HepG2 (cell line): ENCODE data around the gene IPO13. TPM values are rescaled to one million over a fixed set of nuclear protein-coding genes. Genes with fewer than 3 reads are reported as not detected.
A peak's percentile ranks its signal among the peaks of the same experiment; 100 is the strongest.

Experiments used
- ATM ChIP-seq: fragments of 450-650 bp; IDR thresholded peaks from 2 replicates; pipeline ENCODE4 v1.7.1; 2017; ENCODE audit warnings: mild to moderate bottlenecking, borderline replicate concordance
- BHLHE40 ChIP-seq: IDR thresholded peaks from 2 replicates; pipeline ENCODE4 v1.6.1; 2011; ENCODE audit warnings: low read length, improper control_type of control experiment
- CBFB ChIP-seq: sonication (generic); formaldehyde crosslinking; IDR thresholded peaks from 2 replicates; pipeline ENCODE4 v1.4.0; 2020; ENCODE audit warnings: missing genetic modification reagents
- IRX3 ChIP-seq: sonication (generic); formaldehyde crosslinking; IDR thresholded peaks from 2 replicates; pipeline ENCODE4 v1.8.1; 2023; ENCODE audit warnings: mild to moderate bottlenecking, low read depth, missing genetic modification reagents, borderline replicate concordance
- JARID2 ChIP-seq: sonication (generic); formaldehyde crosslinking; IDR thresholded peaks from 2 replicates; pipeline ENCODE4 v1.8.1; 2023; ENCODE audit warnings: missing genetic modification reagents, inconsistent platforms; ENCODE audit not compliant: insufficient replicate concordance
- PRPF4 ChIP-seq: fragments of 200-400 bp; formaldehyde crosslinking; IDR thresholded peaks from 2 replicates; pipeline ENCODE4 v1.6.1; 2016; ENCODE audit warnings: low read length, low read depth; ENCODE audit not compliant: poor library complexity, severe bottlenecking
- SIX1 ChIP-seq: sonication (generic); formaldehyde crosslinking; IDR thresholded peaks from 2 replicates; pipeline ENCODE4 v1.4.0; 2020; ENCODE audit warnings: missing genetic modification reagents, borderline replicate concordance
- SOX13 ChIP-seq, 3 experiments: fragments of 450-650 bp in 1 of 3; sonication (generic) in 1 of 3; formaldehyde crosslinking in 1 of 3; IDR thresholded peaks in 2 of 3; conservative IDR thresholded peaks in 1 of 3; 2 replicates each; pipeline versions ENCODE4 v1.5.0 to v1.6.1; 2016 to 2020; ENCODE audit warnings: antibody characterized with exemption in 1 of 3, mild to moderate bottlenecking in 1 of 3, missing compliant biosample characterization in 1 of 3, missing genetic modification reagents in 1 of 3, moderate library complexity in 1 of 3
- TBX3 ChIP-seq: fragments of 450-650 bp; IDR thresholded peaks from 2 replicates; pipeline ENCODE4 v1.6.1; 2017; ENCODE audit warnings: antibody characterized with exemption, mild to moderate bottlenecking, inconsistent platforms, borderline replicate concordance
- TEAD2 ChIP-seq: sonication (generic); formaldehyde crosslinking; IDR thresholded peaks from 2 replicates; pipeline ENCODE4 v1.9.0; 2021; ENCODE audit warnings: missing genetic modification reagents
- ZFP91 ChIP-seq: sonication (generic); formaldehyde crosslinking; IDR thresholded peaks from 2 replicates; pipeline ENCODE4 v1.9.0; 2022; ENCODE audit warnings: missing genetic modification reagents, mild to moderate bottlenecking, borderline replicate concordance
- ZNF230 ChIP-seq: sonication (generic); formaldehyde crosslinking; IDR thresholded peaks from 2 replicates; pipeline ENCODE4 v1.4.0; 2020; ENCODE audit warnings: mild to moderate bottlenecking, missing genetic modification reagents
- ZNF383 ChIP-seq: sonication (generic); formaldehyde crosslinking; IDR thresholded peaks from 2 replicates; pipeline ENCODE4 v1.4.0; 2020; ENCODE audit warnings: missing genetic modification reagents, mild to moderate bottlenecking, borderline replicate concordance
- ZNF746 ChIP-seq: sonication (generic); formaldehyde crosslinking; IDR thresholded peaks from 2 replicates; pipeline ENCODE4 v1.8.0; 2022; ENCODE audit warnings: mild to moderate bottlenecking, missing genetic modification reagents
- polyA plus RNA-seq, 8 experiments: library from polyadenylated mRNA; depleted of rRNA in 3 of 8; stranded (reverse) in 7 of 8; unstranded in 1 of 8; fragments of >200 nt; fragmentation: Illumina TruSeq in 4 of 8; extraction: Trizol in 4 of 8; gene quantifications; 2 replicates each; pipeline versions ENCODE4 v1.2.1 to v1.2.3, GENCODE V29; 2011 to 2016; ENCODE audit warnings: low read depth in 4 of 8, missing spikeins in 1 of 8, mixed read lengths in 1 of 8; ENCODE audit not compliant: insufficient read depth in 1 of 8
- total RNA-seq, 5 experiments: library from RNA; depleted of rRNA; stranded (reverse); fragments of >200 nt; fragmentation: Illumina TruSeq; extraction: Trizol; gene quantifications; 2 replicates each; pipeline ENCODE4 v1.2.3, GENCODE V29; 2016; ENCODE audit warnings: low read depth in 1 of 5
- TF ChIP-seq, protein P1 (sequence below): sonication (generic); formaldehyde crosslinking; IDR thresholded peaks from 2 replicates; pipeline ENCODE4 v1.4.0; 2020; ENCODE audit warnings: missing genetic modification reagents, mild to moderate bottlenecking, borderline replicate concordance
- TF ChIP-seq, protein P2 (sequence below): sonication (generic); formaldehyde crosslinking; IDR thresholded peaks from 2 replicates; pipeline ENCODE4 v1.8.1; 2023; ENCODE audit warnings: missing genetic modification reagents, mild to moderate bottlenecking, borderline replicate concordance
- TF ChIP-seq, protein P3 (sequence below): sonication (generic); formaldehyde crosslinking; IDR thresholded peaks from 2 replicates; pipeline ENCODE4 v1.4.0; 2020; ENCODE audit warnings: missing genetic modification reagents, mild to moderate bottlenecking, borderline replicate concordance

IPO13 gene
- total and polyA plus RNA-seq, 2 of the 13 experiments (the other 11 are each of a cell fraction or from before 2014, with no cell fraction given): 12.9 to 15.6 TPM

GRCh38 chr1:43946236-43947060 lies at the start of gene IPO13 (continued):
- TF ChIP-seq PRPF4 (no peak), ZNF230 (CRISPR knock-in tag) (peak; percentile 92), ATM (no peak), SOX13 (IDR thresholded peaks at IDR 0.05) (no peak), SOX13 (CRISPR knock-in tag; conservative IDR thresholded peaks at IDR 0.05 in 1 of 2, IDR thresholded peaks at IDR 0.05 in 1 of 2) (peak in 1 of 2 experiments; percentile 54; a peak in 2 of 4 replicates), TBX3 (peak; percentile 70; the same call in 1 of the 2 replicates), ZFP91 (peak; percentile 96), TEAD2 (CRISPR knock-in tag) (no peak), JARID2 (CRISPR knock-in tag) (peak; percentile 52), ZNF746 (CRISPR knock-in tag) (no peak; the same call in none of the 2 replicates), BHLHE40 (no peak; the same call in 1 of the 2 replicates), ZNF383 (CRISPR knock-in tag) (no peak; the same call in 1 of the 2 replicates), SIX1 (CRISPR knock-in tag) (peak; percentile 30; the same call in 1 of the 2 replicates), CBFB (CRISPR knock-in tag) (peak; percentile 89), IRX3 (no peak)
- TF ChIP-seq, protein P1, sequence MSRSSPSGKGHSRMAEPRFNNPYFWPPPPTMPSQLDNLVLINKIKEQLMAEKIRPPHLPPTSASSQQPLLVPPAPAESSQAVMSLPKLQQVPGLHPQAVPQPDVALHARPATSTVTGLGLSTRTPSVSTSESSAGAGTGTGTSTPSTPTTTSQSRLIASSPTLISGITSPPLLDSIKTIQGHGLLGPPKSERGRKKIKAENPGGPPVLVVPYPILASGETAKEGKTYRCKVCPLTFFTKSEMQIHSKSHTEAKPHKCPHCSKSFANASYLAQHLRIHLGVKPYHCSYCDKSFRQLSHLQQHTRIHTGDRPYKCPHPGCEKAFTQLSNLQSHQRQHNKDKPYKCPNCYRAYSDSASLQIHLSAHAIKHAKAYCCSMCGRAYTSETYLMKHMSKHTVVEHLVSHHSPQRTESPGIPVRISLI (CRISPR knock-in tag): no peak
- TF ChIP-seq, protein P2, sequence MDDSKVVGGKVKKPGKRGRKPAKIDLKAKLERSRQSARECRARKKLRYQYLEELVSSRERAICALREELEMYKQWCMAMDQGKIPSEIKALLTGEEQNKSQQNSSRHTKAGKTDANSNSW (CRISPR knock-in tag): peak; percentile 30; the same call in 1 of the 2 replicates
- TF ChIP-seq, protein P3, sequence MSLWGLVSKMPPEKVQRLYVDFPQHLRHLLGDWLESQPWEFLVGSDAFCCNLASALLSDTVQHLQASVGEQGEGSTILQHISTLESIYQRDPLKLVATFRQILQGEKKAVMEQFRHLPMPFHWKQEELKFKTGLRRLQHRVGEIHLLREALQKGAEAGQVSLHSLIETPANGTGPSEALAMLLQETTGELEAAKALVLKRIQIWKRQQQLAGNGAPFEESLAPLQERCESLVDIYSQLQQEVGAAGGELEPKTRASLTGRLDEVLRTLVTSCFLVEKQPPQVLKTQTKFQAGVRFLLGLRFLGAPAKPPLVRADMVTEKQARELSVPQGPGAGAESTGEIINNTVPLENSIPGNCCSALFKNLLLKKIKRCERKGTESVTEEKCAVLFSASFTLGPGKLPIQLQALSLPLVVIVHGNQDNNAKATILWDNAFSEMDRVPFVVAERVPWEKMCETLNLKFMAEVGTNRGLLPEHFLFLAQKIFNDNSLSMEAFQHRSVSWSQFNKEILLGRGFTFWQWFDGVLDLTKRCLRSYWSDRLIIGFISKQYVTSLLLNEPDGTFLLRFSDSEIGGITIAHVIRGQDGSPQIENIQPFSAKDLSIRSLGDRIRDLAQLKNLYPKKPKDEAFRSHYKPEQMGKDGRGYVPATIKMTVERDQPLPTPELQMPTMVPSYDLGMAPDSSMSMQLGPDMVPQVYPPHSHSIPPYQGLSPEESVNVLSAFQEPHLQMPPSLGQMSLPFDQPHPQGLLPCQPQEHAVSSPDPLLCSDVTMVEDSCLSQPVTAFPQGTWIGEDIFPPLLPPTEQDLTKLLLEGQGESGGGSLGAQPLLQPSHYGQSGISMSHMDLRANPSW: peak; percentile 91; the same call in 1 of the 2 replicates
